ENCODE results near the gene KIF2C. TPM values are rescaled to one million over a fixed set of nuclear protein-coding genes. Genes with fewer than 3 reads are reported as not detected.

Gene KIF2C
- total RNA-seq, 5 donors from 2014 or later (not counting 1 experiment from before 2014, with no cell fraction given), result 0.68 to 1.6 (median 1.1) TPM

- Mint-ChIP-seq H3K27ac (peak overlapping the region; percentile 78 to 85), H3K36me3 (peaks cover 10% of the 10 kb centered on the region), H3K27me3 (no peaks in the 10 kb centered on the region), H3K9me3 (no peaks in the 10 kb centered on the region), H3K4me1 (peaks cover 28% of the 10 kb centered on the region in 3 donors), H3K4me3 (peak overlapping the region; percentile 64 to 74 (median 69))
- peaks cover 2 to 11% of the 10 kb centered on the region in 2 donors for H3K36me3 ChIP-seq (ENCODE audit: control insufficient read depth in 2 of 2, extremely low read depth in 1 of 2, insufficient read depth in 1 of 2, low read length in 1 of 2)
- ChIA-PET CTCF (interaction anchor here (0.5 to 2.3 kb wide), 7 partner anchors 10 to 518 kb away, joined by 3 to 7 read pairs (median 3); partner anchors contain the start of genes EIF2B3 (in 1 of the 2), PLK3 (in 1 of the 2) and RPS8 (in 1 of the 2)), POLR2A (no interaction called here)
- ATAC-seq (replicated peaks in 1 of 4) (peak in 1 of 4 experiments; percentile 7), DNase-seq (no peak)
- no peaks in the 10 kb centered on the region for H3K27me3 ChIP-seq (replicated peaks in 1 of 2; ENCODE audit: control insufficient read depth in 2 of 2, extremely low read depth in 1 of 2, insufficient read depth in 2 of 2, low read length in 1 of 2)
- peak overlapping the region; percentile 60 for H3K27ac ChIP-seq (ENCODE audit: low read length)
- H3K9me3 ChIP-seq, result no peaks in the 10 kb centered on the region
- H3K4me1 ChIP-seq (ENCODE audit: control insufficient read depth in 1 of 2, extremely low read depth in 1 of 2, insufficient read depth in 2 of 2, low read length in 2 of 2), result peaks cover 15 to 37% of the 10 kb centered on the region in 2 experiments
- 37% methylated on average over 8 of the region's 11 CpGs for WGBS (ENCODE audit: insufficient coverage)
- H3K4me3 ChIP-seq (ENCODE audit: control insufficient read depth in 1 of 2, extremely low read depth in 1 of 2, low read length in 1 of 2), result peak overlapping the region; percentile 64 to 66
These were observed 46.0 kb downstream of the KIF2C start for GRCh38 chr1:44785501-44786137.

DNA sequence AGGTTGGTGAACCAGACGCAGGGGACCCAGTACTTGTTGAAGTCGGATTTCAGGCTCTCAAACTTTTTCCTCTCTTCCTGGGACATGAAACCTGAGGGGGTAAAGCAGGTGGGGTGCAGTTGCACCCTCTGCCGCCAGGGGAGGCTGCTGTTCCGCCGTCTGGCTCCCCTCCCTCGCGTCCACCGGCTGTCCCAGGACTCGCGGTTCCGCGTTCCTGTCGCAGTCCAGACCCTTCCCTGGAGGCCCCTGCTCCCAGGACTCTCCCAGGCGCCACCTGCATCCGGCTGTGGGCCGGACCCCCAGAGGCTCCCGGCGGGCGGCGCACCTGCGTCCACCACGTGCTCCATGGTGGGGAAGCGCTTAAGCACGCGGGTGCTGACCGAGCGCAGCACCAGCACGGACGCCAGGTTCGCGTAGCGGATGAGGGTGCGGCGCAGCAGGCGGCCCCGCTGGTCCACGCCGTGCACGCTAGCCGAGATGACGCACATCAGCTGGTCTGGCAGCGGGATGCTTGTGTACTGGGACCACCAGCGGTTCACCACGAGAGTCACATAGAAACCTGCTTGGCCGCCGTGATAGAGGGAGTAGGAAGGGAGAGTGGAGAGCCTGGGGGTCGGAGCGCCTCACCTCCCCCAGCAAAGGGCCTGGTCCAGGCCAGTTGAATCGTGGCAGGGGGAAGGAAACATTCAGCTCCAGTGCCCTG, 46.7 kb downstream of the KIF2C start:
- H3K4me3 ChIP-seq (ENCODE audit: control insufficient read depth in 1 of 2, extremely low read depth in 1 of 2, low read length in 1 of 2), result peak overlapping the region; percentile 64 to 66
- peak overlapping the region; percentile 64 to 74 (median 69) for H3K4me3 Mint-ChIP-seq

GRCh38 chr1:44786841-44787426, 47.3 kb downstream of the KIF2C start:
- DNase-seq, result no peak
- ChIA-PET POLR2A (no interaction called here), CTCF (interaction anchor here (0.6 to 3.8 kb wide), 4 partner anchors 9 to 707 kb away, joined by 3 to 12 read pairs (median 6); partner anchors contain the start of gene PLK3 (in 1 of the 2))
- H3K27me3 ChIP-seq (replicated peaks in 1 of 2; ENCODE audit: control insufficient read depth in 2 of 2, extremely low read depth in 1 of 2, insufficient read depth in 2 of 2, low read length in 1 of 2), result no peaks in the 10 kb centered on the region
- Mint-ChIP-seq H3K27me3 (no peaks in the 10 kb centered on the region), H3K4me1 (peaks cover 28% of the 10 kb centered on the region in 3 donors), H3K36me3 (no peaks in the 10 kb centered on the region), H3K27ac (peak overlapping the region; percentile 78 to 85), H3K9me3 (no peaks in the 10 kb centered on the region), H3K4me3 (peak overlapping the region; percentile 64 to 74 (median 69))
- 91% methylated on average over 4 of the region's 9 CpGs for WGBS (ENCODE audit: insufficient coverage)
- ATAC-seq (replicated peaks in 1 of 4), result no peak
- peak overlapping the region in 1 of 2 donors; percentile 64 for H3K4me3 ChIP-seq (ENCODE audit: control insufficient read depth in 1 of 2, extremely low read depth in 1 of 2, low read length in 1 of 2)
- H3K4me1 ChIP-seq (ENCODE audit: control insufficient read depth in 1 of 2, extremely low read depth in 1 of 2, insufficient read depth in 2 of 2, low read length in 2 of 2), result peaks cover 15 to 37% of the 10 kb centered on the region in 2 experiments
- peak overlapping the region; percentile 60 for H3K27ac ChIP-seq (ENCODE audit: low read length)
- H3K36me3 ChIP-seq (ENCODE audit: control insufficient read depth in 2 of 2, extremely low read depth in 1 of 2, insufficient read depth in 1 of 2, low read length in 1 of 2), result no peaks in the 10 kb centered on the region
- no peaks in the 10 kb centered on the region for H3K9me3 ChIP-seq

More for the DNA sequence above, 46.7 kb downstream of the KIF2C start:
- CTCF ChIA-PET, result interaction anchor here in 1 of 2 donors (0.7 to 2.3 kb wide), 4 partner anchors 10 to 517 kb away, joined by 3 to 7 read pairs (median 4); partner anchors contain the start of gene RPS8
- WGBS (ENCODE audit: insufficient coverage), result 6% methylated on average over 47 of the region's 49 CpGs
- peak overlapping the region; percentile 60 for H3K27ac ChIP-seq (ENCODE audit: low read length)
- H3K27me3 ChIP-seq (replicated peaks in 1 of 2; ENCODE audit: control insufficient read depth in 2 of 2, extremely low read depth in 1 of 2, insufficient read depth in 2 of 2, low read length in 1 of 2), result no peaks in the 10 kb centered on the region
- H3K36me3 ChIP-seq (ENCODE audit: control insufficient read depth in 2 of 2, extremely low read depth in 1 of 2, insufficient read depth in 1 of 2, low read length in 1 of 2), result peaks cover 0 to 4% of the 10 kb centered on the region in 2 donors
- peak in 34 of 35 experiments; percentile 48 to 90 (median 70) for DNase-seq
- H3K27me3 Mint-ChIP-seq, result no peaks in the 10 kb centered on the region
- no peaks in the 10 kb centered on the region for H3K9me3 Mint-ChIP-seq
- ATAC-seq (replicated peaks in 1 of 4), result peak; percentile 71 to 78 (median 74)
- H3K27ac Mint-ChIP-seq, result peak overlapping the region; percentile 78 to 85
- H3K9me3 ChIP-seq, result no peaks in the 10 kb centered on the region
- POLR2A ChIA-PET, result no interaction called here
- peaks cover 15 to 37% of the 10 kb centered on the region in 2 experiments for H3K4me1 ChIP-seq (ENCODE audit: control insufficient read depth in 1 of 2, extremely low read depth in 1 of 2, insufficient read depth in 2 of 2, low read length in 2 of 2)
- H3K4me1 Mint-ChIP-seq, result peaks cover 28% of the 10 kb centered on the region in 3 donors
- H3K36me3 Mint-ChIP-seq, result peaks cover 4% of the 10 kb centered on the region

- no peak for DNase-seq
- no peak overlapping the region for H3K4me3 Mint-ChIP-seq
- H3K27ac Mint-ChIP-seq, result no peak overlapping the region
- ATAC-seq (replicated peaks in 1 of 4), result no peak
- no peak overlapping the region for H3K4me3 ChIP-seq (ENCODE audit: control insufficient read depth in 1 of 2, extremely low read depth in 1 of 2, low read length in 1 of 2)
- peaks cover 27 to 28% (median 28%) of the 10 kb centered on the region in 3 donors for H3K4me1 Mint-ChIP-seq
- POLR2A ChIA-PET, result interaction anchor here in 1 of 2 donors (0.5 kb wide), 1 partner anchor 13 kb away, joined by 8 read pairs; no protein-coding TSS in a partner anchor
- CTCF ChIA-PET, result interaction anchor here (0.6 to 3.8 kb wide), 4 partner anchors 10 to 706 kb away, joined by 3 to 12 read pairs (median 6); partner anchors contain the start of gene PLK3 (in 1 of the 2)
- H3K9me3 Mint-ChIP-seq, result no peaks in the 10 kb centered on the region
- WGBS (ENCODE audit: insufficient coverage), result 100% methylated on average over 4 of the region's 10 CpGs
- H3K27me3 ChIP-seq (replicated peaks in 1 of 2; ENCODE audit: control insufficient read depth in 2 of 2, extremely low read depth in 1 of 2, insufficient read depth in 2 of 2, low read length in 1 of 2), result no peaks in the 10 kb centered on the region
- H3K36me3 ChIP-seq (ENCODE audit: control insufficient read depth in 2 of 2, extremely low read depth in 1 of 2, insufficient read depth in 1 of 2, low read length in 1 of 2), result no peaks in the 10 kb centered on the region
- H3K4me1 ChIP-seq (ENCODE audit: control insufficient read depth in 1 of 2, extremely low read depth in 1 of 2, insufficient read depth in 2 of 2, low read length in 2 of 2), result peaks cover 15 to 37% of the 10 kb centered on the region in 2 experiments
- H3K27ac ChIP-seq (ENCODE audit: low read length), result no peak overlapping the region
- H3K36me3 Mint-ChIP-seq, result no peaks in the 10 kb centered on the region
- no peaks in the 10 kb centered on the region for H3K9me3 ChIP-seq
- H3K27me3 Mint-ChIP-seq, result no peaks in the 10 kb centered on the region
These were observed 47.9 kb downstream of the KIF2C start for GRCh38 chr1:44787506-44787905.

DNA sequence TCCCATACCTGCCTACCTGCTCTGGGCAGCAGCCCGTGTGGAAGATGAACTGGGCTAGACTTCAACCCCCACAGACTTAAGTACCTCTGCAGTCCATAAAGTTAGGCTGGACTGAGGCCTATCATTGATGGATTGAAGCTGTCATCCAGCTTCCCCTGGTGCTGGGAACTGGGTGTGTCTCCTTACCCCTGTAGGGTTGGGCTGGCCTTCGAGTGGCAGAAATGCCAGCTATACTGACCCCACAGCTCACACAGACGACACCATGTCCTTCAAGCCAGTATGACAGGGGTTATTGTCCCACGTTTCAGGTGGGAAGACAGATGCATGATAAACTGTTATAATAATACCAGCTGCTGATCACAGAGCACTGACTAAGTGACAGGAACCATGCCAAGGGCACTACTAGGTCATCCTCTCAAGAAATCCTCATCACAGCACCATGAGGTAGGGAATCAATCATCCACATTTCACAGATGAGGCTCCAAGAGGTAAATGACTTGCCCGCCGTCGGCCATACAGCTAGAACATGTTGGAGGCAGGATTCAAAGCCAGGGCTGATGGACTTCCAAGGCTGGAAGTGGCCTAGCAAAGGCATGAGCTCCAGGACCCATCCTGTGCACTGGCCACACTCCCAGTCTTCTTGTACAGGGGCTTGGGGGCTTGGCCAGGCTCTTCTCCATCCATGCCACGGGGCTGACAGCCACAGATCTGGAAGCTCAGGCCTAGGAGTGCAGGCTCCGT, 48.7 kb downstream of the KIF2C start, which contains the start of gene BEST4:
BEST4 (minus strand) TSS at position 51 of the 741 bp plus-strand sequence. CDS start 465 bp downstream, outside the sequence.
- H3K27ac ChIP-seq (ENCODE audit: low read length), result no peak within 1 kb of the TSS
- Mint-ChIP-seq H3K36me3 (no peaks in the 10 kb centered on the region), H3K27ac (peak within 1 kb of the TSS; percentile 22 to 61), H3K9me3 (no peaks in the 10 kb centered on the region), H3K4me3 (no peak within 1 kb of the TSS), H3K4me1 (peaks cover 25 to 27% (median 26%) of the 10 kb centered on the region in 3 donors), H3K27me3 (no peaks in the 10 kb centered on the region)
- DNase-seq (no peak), ATAC-seq (replicated peaks in 1 of 4) (no peak)
- CTCF ChIA-PET, result interaction anchor here (0.6 to 3.8 kb wide), 4 partner anchors 12 to 1812 kb away, joined by 3 to 12 read pairs (median 4); partner anchors contain the start of gene PLK3 (in 1 of the 2)
- 97% methylated on average over 6 of the region's 9 CpGs for WGBS (ENCODE audit: insufficient coverage)
- H3K36me3 ChIP-seq (ENCODE audit: control insufficient read depth in 2 of 2, extremely low read depth in 1 of 2, insufficient read depth in 1 of 2, low read length in 1 of 2), result no peaks in the 10 kb centered on the region
- POLR2A ChIA-PET, result interaction anchor here in 1 of 2 donors (0.6 kb wide), 1 partner anchor 14 kb away, joined by 4 read pairs; no protein-coding TSS in a partner anchor
- peaks cover 15 to 34% of the 10 kb centered on the region in 2 experiments for H3K4me1 ChIP-seq (ENCODE audit: control insufficient read depth in 1 of 2, extremely low read depth in 1 of 2, insufficient read depth in 2 of 2, low read length in 2 of 2)
- no peaks in the 10 kb centered on the region for H3K9me3 ChIP-seq
- H3K4me3 ChIP-seq (ENCODE audit: control insufficient read depth in 1 of 2, extremely low read depth in 1 of 2, low read length in 1 of 2), result no peak within 1 kb of the TSS
- no peaks in the 10 kb centered on the region for H3K27me3 ChIP-seq (replicated peaks in 1 of 2; ENCODE audit: control insufficient read depth in 2 of 2, extremely low read depth in 1 of 2, insufficient read depth in 2 of 2, low read length in 1 of 2)
